Measurements from ENCODE around the gene CYP4Z1.

- no peak for TF ChIP-seq CTCF (IDR thresholded peaks at IDR 0.05; ENCODE audit: borderline replicate concordance, extremely low read depth, low read length, poor library complexity, severe bottlenecking)
- TF ChIP-seq EZH2 (IDR thresholded peaks at IDR 0.05; ENCODE audit: borderline replicate concordance, low read depth, low read length, severe bottlenecking): no peak
Observed at GRCh38 chr1:47104816-47105215, 37.8 kb downstream of the CYP4Z1 start.

Data from DND-41 (cell line).